Activated CD4-positive, alpha-beta T cell treated with anti-CD3 and anti-CD28 coated beads, Interleukin-2, amount 10 ng/mL, durations not matched to agents 24 days and 14 days (primary cell): ENCODE data around the gene ANKS3. TPM values are rescaled to one million over a fixed set of nuclear protein-coding genes. Genes with fewer than 3 reads are reported as not detected.

Experiments
- DNase-seq: peaks from one replicate; pipeline ENCODE4 v3.0.0; 2022
- H3K27ac Mint-ChIP-seq: one replicate; pipeline ENCODE4 v1.8.0; 2022; ENCODE audit warnings: mild to moderate bottlenecking, mixed read lengths
- H3K27me3 Mint-ChIP-seq: one replicate; pipeline ENCODE4 v1.8.0; 2022; ENCODE audit warnings: mixed read lengths
- H3K36me3 Mint-ChIP-seq: one replicate; pipeline ENCODE4 v1.8.0; 2022; ENCODE audit warnings: low read depth, mild to moderate bottlenecking, mixed read lengths
- H3K4me1 Mint-ChIP-seq: one replicate; pipeline ENCODE4 v1.8.0; 2021; ENCODE audit warnings: mixed read lengths
- H3K4me3 Mint-ChIP-seq: one replicate; pipeline ENCODE4 v1.8.0; 2022; ENCODE audit warnings: mild to moderate bottlenecking, moderate library complexity, mixed read lengths
- H3K9me3 Mint-ChIP-seq: one replicate; pipeline ENCODE4 v1.8.0; 2021; ENCODE audit warnings: mixed read lengths
- intact Hi-C: fragments of 100-400 bp; cut with micrococcal nuclease; formaldehyde crosslinking; loops from one replicate; pipeline ENCODE4 v1.15.1; 2023
- total RNA-seq: library from RNA; stranded (reverse); gene quantifications from 2 replicates; pipeline ENCODE4 v1.2.3, GENCODE V29; 2022

ANKS3 gene
- total RNA-seq, 1 donor from 2014 or later = 21.8 TPM

- Mint-ChIP-seq H3K4me1 (peaks cover 11% of the 10 kb centered on the region), H3K9me3 (no peaks in the 10 kb centered on the region), H3K36me3 (peaks cover 8% of the 10 kb centered on the region), H3K27me3 (no peaks in the 10 kb centered on the region), H3K4me3 (peak overlapping the region; percentile 84), H3K27ac (peak overlapping the region; percentile 78)
- intact Hi-C loops = loop anchor here (1.0 kb wide), 3 partner anchors 16 to 76 kb away; partner anchors contain the start of genes ANKS3 and DNAAF8
- DNase-seq = no peak
These were observed 41.4 kb downstream of the ANKS3 start for GRCh38 chr16:4692460-4693295.

GRCh38 chr16:4691666-4692412 lies 42.2 kb downstream of the ANKS3 start:
- no peaks in the 10 kb centered on the region for H3K27me3 Mint-ChIP-seq
- no peak for DNase-seq
- H3K4me1 Mint-ChIP-seq = peaks cover 11% of the 10 kb centered on the region
- peak overlapping the region; percentile 15 for H3K27ac Mint-ChIP-seq
- H3K36me3 Mint-ChIP-seq = peaks cover 9% of the 10 kb centered on the region
- intact Hi-C loops = no loop called here
- H3K4me3 Mint-ChIP-seq = peak overlapping the region; percentile 55
- no peaks in the 10 kb centered on the region for H3K9me3 Mint-ChIP-seq

- no peak overlapping the region for H3K27ac Mint-ChIP-seq
- peak overlapping the region; percentile 55 for H3K4me3 Mint-ChIP-seq
- intact Hi-C loops = no loop called here
- no peaks in the 10 kb centered on the region for H3K27me3 Mint-ChIP-seq
- peaks cover 8% of the 10 kb centered on the region for H3K36me3 Mint-ChIP-seq
- H3K4me1 Mint-ChIP-seq = peaks cover 11% of the 10 kb centered on the region
- no peak for DNase-seq
- no peaks in the 10 kb centered on the region for H3K9me3 Mint-ChIP-seq
These were observed 43.0 kb downstream of the ANKS3 start for GRCh38 chr16:4690946-4691665.

GRCh38 chr16:4689864-4690704 lies 44.0 kb downstream of the ANKS3 start:
- Mint-ChIP-seq H3K9me3 (no peaks in the 10 kb centered on the region), H3K27ac (no peak overlapping the region), H3K36me3 (peaks cover 9% of the 10 kb centered on the region), H3K4me1 (peaks cover 5% of the 10 kb centered on the region), H3K27me3 (no peaks in the 10 kb centered on the region), H3K4me3 (no peak overlapping the region)
- DNase-seq = no peak
- intact Hi-C loops = no loop called here

GRCh38 chr16:4689091-4689671 lies 44.9 kb downstream of the ANKS3 start:
- peaks cover 5% of the 10 kb centered on the region for H3K4me1 Mint-ChIP-seq
- no peak for DNase-seq
- intact Hi-C loops = no loop called here
- no peak overlapping the region for H3K4me3 Mint-ChIP-seq
- H3K9me3 Mint-ChIP-seq = no peaks in the 10 kb centered on the region
- no peaks in the 10 kb centered on the region for H3K27me3 Mint-ChIP-seq
- H3K27ac Mint-ChIP-seq = no peak overlapping the region
- peaks cover 13% of the 10 kb centered on the region for H3K36me3 Mint-ChIP-seq

GRCh38 chr16:4688674-4689045 lies 45.4 kb downstream of the ANKS3 start:
- Mint-ChIP-seq H3K4me3 (no peak overlapping the region), H3K4me1 (peaks cover 5% of the 10 kb centered on the region), H3K27ac (no peak overlapping the region), H3K27me3 (no peaks in the 10 kb centered on the region), H3K9me3 (no peaks in the 10 kb centered on the region), H3K36me3 (peaks cover 12% of the 10 kb centered on the region)
- DNase-seq = no peak
- intact Hi-C loops = no loop called here

GRCh38 chr16:4687946-4688673 lies 46.0 kb downstream of the ANKS3 start:
- no peak overlapping the region for H3K27ac Mint-ChIP-seq
- DNase-seq = no peak
- H3K27me3 Mint-ChIP-seq = no peaks in the 10 kb centered on the region
- peaks cover 5% of the 10 kb centered on the region for H3K4me1 Mint-ChIP-seq
- H3K4me3 Mint-ChIP-seq = no peak overlapping the region
- H3K9me3 Mint-ChIP-seq = no peaks in the 10 kb centered on the region
- H3K36me3 Mint-ChIP-seq = peaks cover 13% of the 10 kb centered on the region
- intact Hi-C loops = no loop called here

- Mint-ChIP-seq H3K4me1 (peaks cover 5% of the 10 kb centered on the region), H3K27ac (no peak overlapping the region)
These were observed 46.7 kb downstream of the ANKS3 start for GRCh38 chr16:4687416-4687815.

GRCh38 chr16:4686497-4687210 lies 47.4 kb downstream of the ANKS3 start:
- no peak overlapping the region for H3K27ac Mint-ChIP-seq
- no peaks in the 10 kb centered on the region for H3K27me3 Mint-ChIP-seq
- intact Hi-C loops = no loop called here
- no peak for DNase-seq
- H3K9me3 Mint-ChIP-seq = no peaks in the 10 kb centered on the region
- no peak overlapping the region for H3K4me3 Mint-ChIP-seq
- peaks cover 3% of the 10 kb centered on the region for H3K4me1 Mint-ChIP-seq
- H3K36me3 Mint-ChIP-seq = peaks cover 15% of the 10 kb centered on the region

More at GRCh38 chr16:4687416-4687815, 46.7 kb downstream of the ANKS3 start:
- no peak overlapping the region for H3K4me3 Mint-ChIP-seq
- DNase-seq = no peak
- intact Hi-C loops = no loop called here
- H3K9me3 Mint-ChIP-seq = no peaks in the 10 kb centered on the region
- H3K27me3 Mint-ChIP-seq = no peaks in the 10 kb centered on the region
- H3K36me3 Mint-ChIP-seq = peaks cover 14% of the 10 kb centered on the region

- H3K4me3 Mint-ChIP-seq = no peak overlapping the region
- no peak overlapping the region for H3K27ac Mint-ChIP-seq
- H3K4me1 Mint-ChIP-seq = no peaks in the 10 kb centered on the region
- no peaks in the 10 kb centered on the region for H3K9me3 Mint-ChIP-seq
- intact Hi-C loops = no loop called here
- H3K27me3 Mint-ChIP-seq = no peaks in the 10 kb centered on the region
- no peak for DNase-seq
- peaks cover 16% of the 10 kb centered on the region for H3K36me3 Mint-ChIP-seq
These were observed 48.1 kb downstream of the ANKS3 start for GRCh38 chr16:4685776-4686496.

GRCh38 chr16:4685292-4685691 lies 48.8 kb downstream of the ANKS3 start:
- intact Hi-C loops = no loop called here
- Mint-ChIP-seq H3K4me3 (no peak overlapping the region), H3K27ac (no peak overlapping the region), H3K36me3 (peaks cover 14% of the 10 kb centered on the region), H3K9me3 (no peaks in the 10 kb centered on the region), H3K4me1 (no peaks in the 10 kb centered on the region), H3K27me3 (no peaks in the 10 kb centered on the region)
- no peak for DNase-seq
